NCI-H748 (cell line): ENCODE results near the gene IP6K1.
"Not testable (repeated sequence)": the region's sequence is repeated elsewhere in the genome, so short reads cannot be mapped to it uniquely, and the experiment has no call there.

Source experiments
- DNase-seq: peaks from one replicate; lab custom pipeline; 2025; ENCODE audit not compliant: unreplicated experiment; lab: John Stamatoyannopoulos, UW

The IP6K1 gene

DNA sequence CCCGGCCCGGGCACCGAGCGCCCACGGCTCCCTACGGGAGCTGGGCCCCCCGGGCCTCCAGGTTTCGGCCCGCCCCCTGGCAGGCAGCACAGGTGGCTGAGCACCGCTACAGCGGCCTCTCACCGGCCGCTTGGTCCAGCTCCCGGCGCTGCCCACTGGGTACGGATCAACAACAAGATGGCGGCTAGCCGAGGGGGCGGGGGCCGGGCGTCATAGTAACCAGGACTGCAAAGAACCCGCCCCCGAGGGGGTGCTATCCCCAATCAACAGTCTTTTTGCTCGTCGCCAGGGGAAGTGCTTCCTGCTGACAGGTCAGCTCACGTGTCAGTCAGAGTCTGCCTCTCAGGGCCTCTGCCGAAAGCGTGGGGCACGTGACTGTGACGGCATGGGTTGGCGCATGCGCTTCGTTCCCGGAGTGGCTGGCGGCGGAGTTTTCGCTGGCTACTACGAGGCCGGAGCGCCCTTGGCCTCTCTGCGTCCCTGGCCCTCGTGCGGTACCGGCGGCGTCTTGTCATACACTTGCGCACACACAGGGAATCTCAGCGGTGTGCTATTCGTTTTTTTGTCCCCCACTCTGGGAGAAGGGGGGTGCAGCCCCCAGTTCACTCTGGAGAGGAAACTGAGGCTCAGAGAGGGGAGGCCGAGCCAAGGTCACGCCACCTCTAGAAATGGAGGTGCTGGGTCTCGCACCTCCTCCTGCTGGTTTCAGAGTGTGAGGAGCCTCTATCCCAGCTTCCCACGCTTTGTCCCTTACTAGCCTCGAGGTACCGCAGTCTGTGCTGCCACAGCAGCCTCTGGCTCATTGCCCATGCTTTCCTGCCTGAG is at the start of gene IP6K1:
IP6K1 (minus strand) TSS at position 186 of the 825 bp plus-strand sequence. CDS start 38,502 bp downstream, outside the sequence.
- peak; percentile 99 for DNase-seq

DNA sequence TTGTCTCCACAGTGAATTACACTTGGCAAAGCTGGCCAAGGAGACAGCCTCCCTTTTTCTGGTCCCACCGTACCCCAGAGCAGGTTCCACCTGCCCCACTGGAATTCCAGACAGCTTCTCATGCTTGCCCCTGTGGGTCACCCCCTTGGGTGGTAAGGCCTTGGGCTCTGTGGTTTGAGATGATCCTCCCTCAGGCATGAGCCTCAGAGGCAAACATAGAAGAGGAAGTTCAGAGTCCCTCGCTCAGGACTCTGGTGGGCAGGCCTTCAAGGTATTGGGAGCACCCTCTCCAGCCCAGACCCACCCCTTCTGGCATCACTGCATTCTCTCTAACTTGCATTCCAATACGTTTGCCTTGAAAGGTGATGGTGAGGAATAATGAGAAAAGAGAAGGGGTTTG is 45.0 kb upstream of the IP6K1 start:
- DNase-seq = no peak

DNA sequence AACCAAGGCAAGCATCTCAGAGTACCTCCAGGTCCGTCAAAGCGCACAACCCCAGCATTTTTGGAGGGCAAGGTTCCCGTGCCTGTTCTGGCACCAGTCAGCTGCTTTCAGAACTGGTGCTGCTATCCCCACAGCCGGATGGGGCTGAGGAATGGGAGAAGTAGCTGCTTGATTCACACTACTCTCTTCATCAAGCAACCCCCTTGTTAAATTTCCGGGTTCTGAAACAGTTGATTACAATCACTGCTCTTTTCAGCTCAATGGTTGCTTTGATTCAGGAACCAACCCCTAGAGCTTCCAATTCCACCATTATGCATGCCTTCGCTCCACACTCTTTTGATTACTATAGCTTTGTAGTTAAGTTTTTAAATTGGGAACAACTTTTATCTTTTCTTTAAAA is 39.7 kb upstream of the IP6K1 start:
- no peak for DNase-seq

DNA sequence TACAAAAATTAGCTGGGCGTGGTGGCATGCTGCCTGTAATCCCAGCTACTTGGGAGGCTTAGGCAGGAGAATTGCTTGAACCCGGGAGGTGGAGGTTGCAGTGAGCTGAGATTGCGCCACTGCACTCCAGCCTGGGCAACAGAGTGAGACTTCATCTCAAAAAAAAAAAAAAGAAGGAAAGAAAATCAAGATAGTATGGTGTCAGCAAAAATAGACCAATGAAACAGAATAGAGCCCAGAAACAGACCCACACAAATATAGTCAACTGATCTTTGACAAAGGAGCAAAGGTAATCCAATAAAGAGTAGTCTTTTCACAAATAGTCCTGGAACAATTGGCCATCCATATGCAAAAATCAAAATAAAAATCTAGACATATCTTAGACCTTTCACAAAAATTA is 36.8 kb upstream of the IP6K1 start:
- DNase-seq = not testable (repeated sequence)

DNA sequence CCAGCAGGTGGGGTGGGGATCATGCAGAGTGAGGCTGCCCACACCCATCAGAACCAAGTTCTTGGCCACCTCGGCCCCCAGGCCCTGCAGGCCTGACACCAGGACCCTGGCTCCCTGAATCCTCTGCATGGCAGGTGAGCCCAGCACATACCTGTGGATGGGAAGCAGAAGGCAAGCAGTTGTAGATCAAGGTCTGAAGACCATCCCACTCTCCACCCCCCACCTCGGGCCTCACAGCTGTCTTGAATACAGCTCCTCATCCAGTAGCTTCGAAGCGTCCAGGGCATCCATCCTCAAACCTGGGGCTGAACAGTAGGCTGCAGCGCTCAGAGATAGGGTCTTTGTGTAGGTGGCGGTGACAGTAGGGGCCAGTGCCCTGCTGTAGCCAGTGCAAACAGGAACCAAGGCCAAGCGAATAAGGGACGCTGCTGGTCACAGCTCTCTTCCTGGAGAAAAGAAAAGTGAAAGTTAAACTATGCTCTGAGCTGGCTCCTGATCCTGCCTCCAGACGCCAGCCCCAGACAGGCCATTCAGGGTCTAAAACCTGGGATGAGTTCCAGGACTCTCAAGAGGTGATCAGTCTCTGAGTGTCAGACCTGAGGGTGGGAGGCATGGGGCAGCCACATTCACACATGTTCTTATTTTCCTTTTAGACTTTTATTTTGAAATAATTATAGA is 27.3 kb upstream of the IP6K1 start, which contains the start of gene UBA7:
UBA7 (minus strand) TSS at position 457 of the 678 bp plus-strand sequence; CDS start at position 291, 166 bp downstream.
- no peak for DNase-seq

DNA sequence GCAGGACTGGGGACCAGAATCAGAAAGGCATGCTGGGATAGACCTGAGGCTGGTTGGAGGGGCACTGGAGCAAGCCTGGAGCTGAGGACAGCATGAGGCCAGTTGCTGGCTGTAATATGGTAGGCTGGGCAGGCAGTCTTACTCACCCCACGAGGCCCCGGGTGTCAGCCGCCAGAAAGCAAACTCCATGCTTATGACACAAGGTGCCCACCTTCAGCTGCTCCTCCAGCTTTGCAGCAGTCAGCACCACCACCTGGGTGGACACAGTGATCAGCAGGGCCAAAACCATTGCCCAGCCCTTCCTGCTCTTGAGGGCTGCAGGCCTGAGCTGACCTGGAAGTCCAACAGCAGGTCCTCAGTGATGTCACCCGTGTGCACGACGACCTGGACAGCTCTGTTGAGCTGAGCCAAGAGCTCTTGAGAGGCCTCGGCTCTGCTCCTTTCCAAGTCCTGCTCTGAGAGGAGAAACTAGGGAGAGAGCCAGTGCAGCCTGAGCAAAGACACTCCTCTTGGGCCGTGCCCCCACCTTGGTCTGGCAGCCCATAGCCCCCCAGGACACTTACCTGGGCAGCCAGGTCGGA is 26.7 kb upstream of the IP6K1 start:
- DNase-seq = no peak

DNA sequence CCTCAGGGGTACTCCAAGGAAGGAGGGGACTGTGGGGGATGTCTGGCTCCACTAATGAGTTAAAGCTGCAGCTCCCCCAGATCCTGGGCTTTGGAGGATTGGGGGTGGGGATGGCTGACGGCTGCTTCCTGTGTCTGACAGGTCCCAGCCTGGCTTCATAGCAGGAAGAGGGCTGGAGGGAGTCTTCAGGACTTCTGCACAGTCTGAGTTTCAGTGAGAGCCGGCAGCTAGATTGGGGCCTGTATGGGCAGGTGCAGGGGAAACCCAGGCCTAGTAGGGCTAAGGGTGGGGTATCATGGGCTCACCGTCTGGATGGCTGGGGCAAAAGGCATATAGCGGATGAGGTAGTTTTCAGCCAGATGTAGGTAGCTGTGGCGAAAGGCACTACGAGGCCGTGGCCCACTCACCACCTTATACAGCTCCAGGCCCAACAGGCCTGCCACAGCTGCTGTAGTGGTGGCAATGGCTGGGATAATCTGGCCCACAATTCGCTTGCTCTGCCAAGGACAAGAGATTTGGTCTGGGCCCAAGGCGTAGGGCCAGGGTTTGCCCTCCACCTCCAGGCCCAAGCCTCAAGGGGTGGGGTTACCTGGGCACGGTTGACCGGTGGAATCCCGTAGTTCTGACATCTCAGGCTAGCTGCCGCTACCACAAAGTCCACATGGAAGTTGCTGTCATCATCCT is 21.2 kb upstream of the IP6K1 start:
- no peak for DNase-seq

DNA sequence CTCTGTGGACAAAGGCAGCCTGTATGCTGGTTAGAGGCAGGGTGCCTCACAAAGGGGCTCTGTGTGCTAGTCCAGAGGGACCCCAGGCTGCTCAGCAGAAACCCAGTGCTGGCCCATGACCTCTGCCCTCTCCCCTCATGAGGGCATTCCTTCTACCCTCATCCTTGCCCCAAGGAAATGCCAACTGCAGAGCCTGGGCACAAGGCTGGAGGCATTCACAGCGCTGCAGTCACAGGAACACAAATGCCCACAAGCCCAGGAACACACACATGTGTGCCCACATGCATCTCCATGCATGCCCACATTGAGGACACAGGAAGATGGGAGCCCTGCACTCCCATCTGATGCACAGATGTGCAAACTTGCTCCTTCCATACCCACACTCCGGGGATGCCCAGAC is 20.5 kb upstream of the IP6K1 start:
- no peak for DNase-seq

DNA sequence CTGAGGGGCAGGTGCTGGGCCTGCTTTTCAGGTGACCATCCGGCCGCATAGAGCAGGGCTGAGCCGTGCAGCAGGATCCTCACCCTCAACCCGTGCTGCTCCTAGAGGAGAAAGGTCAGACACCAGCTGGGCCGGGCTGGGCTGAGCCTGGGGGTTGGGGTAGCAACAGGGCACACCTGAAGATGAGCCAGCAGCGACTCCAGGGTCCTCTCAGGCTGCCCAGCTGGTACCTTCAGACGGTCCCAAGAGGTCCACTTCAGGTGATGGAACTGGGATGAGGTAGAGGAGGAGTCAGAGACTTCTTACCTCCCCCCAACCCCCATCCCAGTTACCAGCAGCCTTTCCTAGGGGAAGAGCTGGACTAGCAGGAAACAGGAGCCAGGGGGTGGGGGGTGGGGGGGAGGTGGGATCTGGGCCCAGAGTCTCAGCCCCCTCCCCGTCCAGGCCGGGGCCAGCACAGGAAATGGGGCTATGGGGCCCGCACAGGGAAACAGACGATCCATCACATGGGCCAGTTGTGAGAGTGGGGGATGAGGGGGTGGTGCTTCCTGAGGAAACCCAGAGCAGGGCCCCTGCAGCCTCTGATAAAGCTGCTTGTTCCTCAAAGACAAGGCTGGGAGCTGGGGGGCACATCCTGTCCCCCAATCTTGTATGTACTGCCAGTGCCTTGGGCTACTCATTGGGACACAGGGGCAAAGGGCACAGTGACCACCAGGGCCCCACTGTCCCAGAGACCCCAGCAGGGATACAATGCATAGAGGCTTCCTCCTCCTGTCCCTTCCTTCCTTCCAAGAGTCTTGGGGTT is 19.8 kb upstream of the IP6K1 start:
- no peak for DNase-seq

DNA sequence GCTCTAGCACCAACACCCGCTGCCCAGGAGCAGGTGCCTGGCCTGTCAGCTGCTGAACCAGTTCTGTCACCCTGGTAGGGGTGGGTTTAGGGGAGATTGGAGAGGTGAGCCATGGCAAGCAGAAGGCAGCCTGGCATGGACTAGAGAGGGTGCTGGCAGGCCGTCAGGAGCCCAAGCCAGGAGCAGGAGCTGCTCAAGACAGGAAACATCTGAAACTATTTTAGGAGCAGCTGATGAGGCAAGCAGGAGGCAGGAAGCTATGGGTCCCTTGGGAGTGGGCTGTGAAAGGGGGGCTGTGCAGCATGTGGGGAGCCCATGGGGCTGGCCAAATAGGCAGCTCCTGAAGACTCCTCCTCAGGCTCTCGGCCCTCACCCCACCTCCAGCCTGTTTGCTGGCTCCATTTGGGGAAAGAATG is 19.0 kb upstream of the IP6K1 start:
- no peak for DNase-seq

DNA sequence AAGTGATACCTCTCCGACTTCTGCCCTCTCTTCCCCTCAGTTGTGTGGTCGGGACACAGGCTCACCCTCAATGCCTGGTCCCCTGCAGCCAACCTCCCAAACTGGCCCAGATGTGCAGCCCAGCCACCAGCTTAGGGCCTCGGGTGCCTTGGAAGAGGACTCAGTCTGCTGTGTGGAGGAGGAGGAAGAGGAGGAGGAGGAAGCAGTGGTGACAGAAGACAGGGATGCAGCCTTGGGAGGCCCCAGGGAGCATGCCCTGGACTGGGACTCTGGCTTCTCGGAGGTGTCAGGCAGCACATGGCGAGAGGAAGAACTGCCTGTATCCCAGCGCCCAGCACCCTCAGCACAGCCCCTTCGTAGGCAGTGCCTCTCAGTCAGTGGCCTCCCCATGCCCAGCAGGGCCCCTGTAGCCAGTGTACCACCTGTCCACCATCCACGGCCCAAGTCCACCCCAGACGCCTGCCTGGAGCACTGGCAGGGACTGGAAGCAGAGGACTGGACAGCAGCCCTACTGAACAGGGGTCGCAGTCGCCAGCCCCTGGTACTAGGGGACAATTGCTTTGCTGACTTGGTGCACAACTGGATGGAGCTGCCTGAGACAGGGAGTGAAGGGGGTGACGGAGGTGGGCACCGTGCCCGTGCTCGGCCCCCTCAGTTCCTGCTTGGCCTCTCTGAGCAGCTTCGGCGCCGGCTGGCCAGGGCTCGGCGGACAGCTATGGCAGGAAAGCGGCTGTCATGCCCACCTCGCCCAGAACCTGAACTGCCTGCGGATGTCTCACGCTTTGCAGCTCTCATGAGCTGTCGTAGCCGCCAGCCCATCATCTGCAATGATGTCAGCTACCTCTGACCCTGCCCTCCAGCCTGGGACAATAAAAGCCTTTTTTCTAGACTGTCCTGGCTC is 18.0 kb upstream of the IP6K1 start:
- no peak for DNase-seq

DNA sequence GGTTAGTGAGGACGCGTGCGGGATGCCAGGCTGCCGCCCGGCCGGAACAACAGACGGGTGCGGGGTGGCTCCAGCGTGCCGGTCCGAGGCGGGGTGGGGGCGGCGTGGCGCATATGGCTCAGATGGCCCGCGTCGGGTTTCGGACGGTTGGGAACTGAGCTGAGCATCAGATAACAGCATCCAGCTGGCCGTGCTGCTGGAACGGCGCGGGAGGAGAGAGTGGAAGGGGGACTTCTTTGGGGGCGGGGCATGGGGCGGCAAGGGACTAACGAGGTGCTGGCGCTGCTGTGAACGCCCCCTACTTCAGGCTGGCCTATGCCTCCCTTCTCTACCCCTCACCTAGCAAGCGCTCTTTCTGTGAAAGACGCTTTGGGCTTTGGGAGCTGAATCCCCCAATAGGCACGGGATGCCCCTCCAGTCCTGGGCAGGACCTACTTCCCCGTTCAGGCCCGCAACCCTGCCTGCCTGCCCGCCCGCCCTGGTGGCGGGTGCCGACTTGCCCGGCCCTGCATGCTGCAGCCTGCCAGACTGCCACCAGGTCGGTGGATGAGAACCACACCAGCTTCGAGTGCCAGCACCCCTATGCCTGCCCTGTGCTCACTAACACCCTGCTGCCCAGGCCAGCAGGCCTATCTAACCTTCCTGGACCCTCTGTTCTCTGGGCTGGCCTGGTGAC is 17.3 kb upstream of the IP6K1 start:
- DNase-seq = peak; percentile 57

DNA sequence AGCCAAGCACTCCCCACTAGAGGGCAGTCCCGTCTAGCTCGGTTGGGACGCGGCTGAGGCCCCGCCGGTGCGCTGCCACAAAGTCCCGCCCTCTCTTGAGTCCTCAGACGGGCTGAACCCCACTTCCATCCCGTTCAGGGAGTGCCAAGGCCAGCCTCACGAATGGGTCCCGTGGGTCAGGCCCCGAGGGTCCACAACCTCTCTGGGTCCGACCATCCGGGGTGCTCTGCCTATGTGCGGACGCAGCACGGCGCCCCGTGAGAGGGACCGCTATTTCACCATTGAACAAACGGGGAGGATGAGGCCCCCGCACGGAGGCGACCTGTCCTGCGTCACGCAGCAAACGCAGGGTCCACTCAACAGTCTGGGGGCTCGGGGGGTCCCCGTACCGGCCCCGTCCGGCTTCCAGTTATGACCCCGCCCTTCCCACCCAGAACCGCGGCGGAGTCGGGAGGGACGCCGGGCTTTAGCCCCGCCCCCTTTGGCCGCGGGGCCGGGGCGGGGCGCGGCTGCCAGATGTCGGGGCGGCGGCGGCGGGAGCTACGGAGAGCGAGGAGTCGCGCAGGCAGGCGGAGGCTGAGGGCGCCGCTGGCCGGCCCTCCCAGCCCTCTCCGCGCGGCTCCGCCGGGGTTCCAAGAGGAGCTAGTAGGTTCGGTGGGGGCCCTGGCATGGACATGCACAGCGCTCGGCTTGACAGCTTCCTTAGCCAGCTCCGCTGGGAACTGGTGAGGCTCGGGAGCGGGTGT is 16.6 kb upstream of the IP6K1 start, which contains the start of gene INKA1:
INKA1 (plus strand) TSS at position 543 of the 746 bp plus-strand sequence; CDS start at position 675, 132 bp downstream.
- DNase-seq = peak; percentile 82

DNA sequence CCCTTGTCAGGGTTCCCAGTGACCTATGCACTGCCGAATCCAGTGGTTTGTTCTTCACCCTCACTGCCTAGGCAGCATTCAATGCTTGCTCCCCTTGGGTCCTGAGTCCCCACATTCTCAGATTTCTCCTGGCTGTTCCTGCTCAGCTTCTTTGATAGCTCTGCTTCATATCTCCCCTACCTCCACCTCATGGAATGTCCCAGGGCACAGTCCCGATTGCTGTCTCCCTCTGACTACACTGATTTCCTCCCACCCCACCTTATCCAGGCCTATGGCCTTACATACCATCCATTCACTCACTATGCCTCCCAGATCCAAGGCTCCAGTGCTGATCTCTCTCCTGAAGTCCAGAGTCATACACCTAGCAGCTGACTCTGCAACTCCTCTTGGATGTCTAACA is 14.8 kb upstream of the IP6K1 start:
- DNase-seq = no peak

DNA sequence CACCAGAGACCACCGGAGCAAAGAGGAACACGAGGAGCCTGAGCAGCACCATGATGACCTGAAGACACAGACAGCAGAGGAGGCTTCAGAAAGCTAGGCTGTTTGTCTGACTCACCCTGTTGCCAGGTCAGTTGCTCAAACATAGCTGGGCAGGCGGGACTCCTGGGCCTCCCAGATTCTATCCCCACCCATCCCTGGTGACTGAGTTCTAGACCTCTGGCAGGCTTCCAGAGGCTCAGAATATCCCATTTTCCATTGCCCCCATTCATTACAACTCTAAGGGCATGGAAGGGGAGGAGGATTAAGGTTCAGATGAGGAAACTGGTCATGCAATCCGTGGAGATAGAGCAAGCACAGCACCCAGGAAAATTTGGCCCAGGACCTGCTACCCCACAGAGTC is 13.4 kb upstream of the IP6K1 start, which contains the start of gene CDHR4:
CDHR4 (minus strand) TSS at position 113 of the 400 bp plus-strand sequence; CDS start at position 52, 61 bp downstream.
- DNase-seq = no peak

DNA sequence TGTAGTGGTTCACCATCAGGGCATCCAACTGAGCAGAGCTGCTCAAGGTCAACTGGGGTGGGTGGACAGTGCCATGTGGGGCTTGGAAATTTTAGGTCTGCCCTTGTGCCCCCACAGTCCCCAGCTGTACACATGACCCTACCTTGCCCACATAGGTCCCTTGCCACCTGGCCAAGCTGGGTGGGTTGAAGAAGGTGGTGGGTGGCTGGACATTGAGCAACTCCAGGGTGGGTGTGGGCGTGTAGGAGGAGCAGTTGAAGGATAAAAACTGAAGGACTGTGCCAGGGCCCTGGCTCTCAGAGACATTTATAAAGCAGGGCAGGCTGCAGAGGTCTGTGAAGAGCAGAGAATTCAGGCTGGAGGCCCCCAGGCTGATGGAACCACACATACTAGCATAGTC is 12.8 kb upstream of the IP6K1 start:
- no peak for DNase-seq

DNA sequence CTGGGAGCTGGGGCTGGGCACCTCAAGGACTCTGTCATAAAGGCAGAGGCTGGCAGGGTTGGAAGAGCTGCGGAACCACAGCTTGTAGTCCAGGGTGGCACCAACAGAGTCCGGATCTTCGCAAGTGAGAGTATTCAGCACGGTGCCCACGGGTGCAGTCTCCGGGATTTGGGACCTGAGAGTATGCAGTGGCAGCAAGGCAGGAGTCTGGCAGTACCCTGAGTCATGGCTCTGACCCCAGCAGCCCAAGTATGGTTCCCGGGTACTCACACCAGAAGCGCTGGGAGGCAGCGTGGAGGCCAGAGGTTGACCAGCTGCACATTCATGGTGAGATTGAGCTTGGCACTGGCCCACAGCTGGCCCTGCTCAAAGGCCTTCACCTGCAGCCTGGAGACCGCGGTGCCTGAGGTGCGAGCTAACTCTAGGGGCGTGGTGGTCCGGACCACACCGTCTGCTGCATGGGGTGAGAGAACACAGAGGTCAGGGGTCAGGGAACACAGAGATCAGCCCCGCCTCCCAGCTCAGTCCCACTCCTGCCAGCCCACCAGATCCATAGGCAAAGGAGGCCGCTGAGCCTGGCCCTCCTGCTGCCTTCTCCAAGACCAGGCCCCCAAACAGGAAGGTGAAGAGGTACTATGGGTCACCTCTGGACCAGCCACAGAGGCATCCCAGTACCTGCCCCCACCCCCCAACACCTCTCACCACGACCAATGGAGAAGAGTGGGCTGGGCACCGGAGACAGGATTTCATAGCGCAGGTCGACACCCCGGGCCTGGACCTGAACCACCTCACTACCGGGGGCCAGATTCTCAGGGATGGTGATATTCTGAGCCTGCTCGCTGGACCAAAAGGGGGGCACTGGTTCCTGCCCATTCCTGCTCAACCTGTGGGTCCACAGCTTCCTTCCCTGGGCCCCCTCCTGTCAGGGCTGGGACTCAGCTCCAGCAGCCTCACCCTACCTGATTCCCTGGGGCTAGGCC is 8.9 kb upstream of the IP6K1 start:
- no peak for DNase-seq
